HepG2 (cell line): ENCODE results near the gene EMC8. TPM values are rescaled to one million over a fixed set of nuclear protein-coding genes. Genes with fewer than 3 reads are reported as not detected.

Source experiments
- ATRX ChIP-seq: sonication (generic); formaldehyde crosslinking; IDR thresholded peaks from 2 replicates; pipeline ENCODE4 v1.4.0; 2020; ENCODE audit warnings: missing genetic modification reagents, borderline replicate concordance
- CREB1 ChIP-seq, 2 experiments: fragments of 450-650 bp in 1 of 2; IDR thresholded peaks; 2 replicates each; pipeline ENCODE4 v1.6.1; 2016 to 2017; ENCODE audit warnings: control low read depth in 1 of 2, mild to moderate bottlenecking in 1 of 2, missing compliant biosample characterization in 1 of 2, missing genetic modification characterization in 1 of 2
- FOXA3 ChIP-seq: IDR thresholded peaks from 2 replicates; pipeline ENCODE4 v1.6.1; 2016; ENCODE audit warnings: missing genetic modification reagents, missing compliant biosample characterization
- GTF2F1 ChIP-seq: fragments of 150-350 bp; IDR thresholded peaks from 2 replicates; pipeline ENCODE4 v1.6.1; 2014; ENCODE audit warnings: low read length
- HMG20A ChIP-seq: IDR thresholded peaks from 2 replicates; pipeline ENCODE4 v1.6.1; 2016; ENCODE audit warnings: borderline replicate concordance
- HNRNPL ChIP-seq: fragments of 200-400 bp; formaldehyde crosslinking; IDR thresholded peaks from 2 replicates; pipeline ENCODE4 v1.6.1; 2017; ENCODE audit warnings: mild to moderate bottlenecking, low read depth, low read length
- MED8 ChIP-seq: sonication (generic); formaldehyde crosslinking; IDR thresholded peaks from 2 replicates; pipeline ENCODE4 v1.8.1; 2023; ENCODE audit warnings: mild to moderate bottlenecking, missing genetic modification reagents; ENCODE audit not compliant: insufficient replicate concordance
- POLR2G ChIP-seq: fragments of 200-400 bp; formaldehyde crosslinking; IDR thresholded peaks from 2 replicates; pipeline ENCODE4 v1.6.1; 2018; ENCODE audit warnings: mild to moderate bottlenecking, low read depth, low read length, moderate library complexity
- ZFP41 ChIP-seq: sonication (generic); formaldehyde crosslinking; IDR thresholded peaks from 2 replicates; pipeline ENCODE4 v1.4.0; 2020; ENCODE audit warnings: mild to moderate bottlenecking, missing genetic modification reagents, borderline replicate concordance
- ZNF282 ChIP-seq: fragments of 450-650 bp; IDR thresholded peaks from 2 replicates; pipeline ENCODE4 v1.6.1; 2018; ENCODE audit not compliant: partially characterized antibody
- ZNF333 ChIP-seq: sonication (generic); formaldehyde crosslinking; IDR thresholded peaks from 2 replicates; pipeline ENCODE4 v1.4.0; 2020; ENCODE audit warnings: mild to moderate bottlenecking, missing genetic modification reagents, borderline replicate concordance
- ZNF335 ChIP-seq: sonication (generic); formaldehyde crosslinking; IDR thresholded peaks from 2 replicates; pipeline ENCODE4 v1.4.0; 2020; ENCODE audit warnings: missing genetic modification reagents
- polyA plus RNA-seq, 8 experiments: library from polyadenylated mRNA; depleted of rRNA in 3 of 8; stranded (reverse) in 7 of 8; unstranded in 1 of 8; fragments of >200 nt; fragmentation: Illumina TruSeq in 4 of 8; extraction: Trizol in 4 of 8; gene quantifications; 2 replicates each; pipeline versions ENCODE4 v1.2.1 to v1.2.3, GENCODE V29; 2011 to 2016; ENCODE audit warnings: low read depth in 4 of 8, missing spikeins in 1 of 8, mixed read lengths in 1 of 8; ENCODE audit not compliant: insufficient read depth in 1 of 8
- total RNA-seq, 5 experiments: library from RNA; depleted of rRNA; stranded (reverse); fragments of >200 nt; fragmentation: Illumina TruSeq; extraction: Trizol; gene quantifications; 2 replicates each; pipeline ENCODE4 v1.2.3, GENCODE V29; 2016; ENCODE audit warnings: low read depth in 1 of 5
- TF ChIP-seq, protein P1 (sequence below): sonication (generic); formaldehyde crosslinking; IDR thresholded peaks from 2 replicates; pipeline ENCODE4 v1.8.1; 2023; ENCODE audit warnings: mild to moderate bottlenecking, moderate library complexity, missing genetic modification reagents
- TF ChIP-seq, protein P2 (sequence below): sonication (generic); formaldehyde crosslinking; IDR thresholded peaks from 2 replicates; pipeline ENCODE4 v1.8.0; 2022; ENCODE audit warnings: mild to moderate bottlenecking, missing genetic modification reagents, moderate library complexity
- TF ChIP-seq, protein P3 (sequence below): sonication (generic); formaldehyde crosslinking; IDR thresholded peaks from 2 replicates; pipeline ENCODE4 v1.4.0; 2020; ENCODE audit warnings: missing genetic modification reagents, mild to moderate bottlenecking, borderline replicate concordance
- TF ChIP-seq, protein P4 (sequence below): sonication (generic); formaldehyde crosslinking; IDR thresholded peaks from 2 replicates; pipeline ENCODE4 v1.4.0; 2020; ENCODE audit warnings: missing genetic modification reagents

EMC8 gene
- total and polyA plus RNA-seq, 2 of the 13 experiments (the other 11 are each of a cell fraction or from before 2014, with no cell fraction given): 55.0 to 76.0 TPM

DNA sequence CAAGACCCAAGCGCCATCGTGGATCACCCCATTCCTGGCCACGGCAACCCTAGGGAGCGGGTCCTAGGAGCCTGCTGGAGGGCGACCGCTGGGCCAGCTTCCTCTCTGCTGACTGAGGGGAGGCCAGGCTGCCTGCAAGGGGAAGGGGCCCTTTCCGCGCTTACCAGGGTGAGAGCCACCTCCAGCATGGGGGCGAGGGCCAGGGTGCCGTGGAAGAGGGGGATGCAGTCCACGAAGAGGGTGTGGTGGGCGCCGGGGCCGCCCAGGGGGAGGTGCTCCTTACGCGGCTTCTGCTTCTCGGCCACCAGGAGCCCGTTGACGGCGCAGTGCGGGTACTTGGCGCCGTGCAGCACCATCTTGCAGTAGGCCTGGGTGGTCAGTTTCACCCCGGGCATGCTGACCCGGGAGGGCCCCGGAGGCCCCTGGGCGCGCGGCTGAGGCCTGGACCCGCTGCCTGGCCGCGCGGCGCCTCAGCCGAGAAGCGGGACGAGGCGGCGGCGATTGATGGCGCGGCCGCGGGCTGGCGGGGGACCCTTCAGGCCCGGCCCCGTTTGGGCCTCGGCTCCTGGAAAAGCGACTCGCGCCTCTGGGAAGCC lies 345 bp downstream of the EMC8 start (continued):
- TF ChIP-seq ZNF282: no peak
- TF ChIP-seq ZNF335 (CRISPR knock-in tag): no peak
- TF ChIP-seq, protein P1, sequence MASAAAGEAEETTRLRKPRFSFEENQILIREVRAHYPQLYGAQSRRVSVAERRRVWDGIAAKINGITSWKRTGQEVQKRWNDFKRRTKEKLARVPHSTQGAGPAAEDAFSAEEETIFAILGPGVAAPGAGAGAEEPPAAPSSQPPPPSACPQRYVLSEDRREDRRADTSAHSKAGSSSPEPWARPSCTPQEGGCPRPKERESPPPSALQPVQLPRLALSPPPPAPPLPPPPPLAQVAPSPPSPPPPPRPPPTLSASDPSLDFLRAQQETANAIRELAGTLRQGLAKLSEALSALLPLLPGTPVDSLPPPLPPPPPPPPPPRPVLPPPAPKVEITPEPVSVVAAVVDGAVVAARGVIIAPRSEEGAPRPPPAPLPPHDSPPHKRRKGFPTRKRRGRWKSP (CRISPR knock-in tag): 0 out of 2 replicates have a peak, but pooled peaks have one; percentile 4
- no peak for TF ChIP-seq CREB1 (IDR thresholded peaks at IDR 0.05)
- TF ChIP-seq CREB1 (CRISPR knock-in tag; IDR thresholded peaks at IDR 0.05): no peak
- TF ChIP-seq, protein P2, sequence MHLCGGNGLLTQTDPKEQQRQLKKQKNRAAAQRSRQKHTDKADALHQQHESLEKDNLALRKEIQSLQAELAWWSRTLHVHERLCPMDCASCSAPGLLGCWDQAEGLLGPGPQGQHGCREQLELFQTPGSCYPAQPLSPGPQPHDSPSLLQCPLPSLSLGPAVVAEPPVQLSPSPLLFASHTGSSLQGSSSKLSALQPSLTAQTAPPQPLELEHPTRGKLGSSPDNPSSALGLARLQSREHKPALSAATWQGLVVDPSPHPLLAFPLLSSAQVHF (CRISPR knock-in tag): no peak
- TF ChIP-seq, protein P3, sequence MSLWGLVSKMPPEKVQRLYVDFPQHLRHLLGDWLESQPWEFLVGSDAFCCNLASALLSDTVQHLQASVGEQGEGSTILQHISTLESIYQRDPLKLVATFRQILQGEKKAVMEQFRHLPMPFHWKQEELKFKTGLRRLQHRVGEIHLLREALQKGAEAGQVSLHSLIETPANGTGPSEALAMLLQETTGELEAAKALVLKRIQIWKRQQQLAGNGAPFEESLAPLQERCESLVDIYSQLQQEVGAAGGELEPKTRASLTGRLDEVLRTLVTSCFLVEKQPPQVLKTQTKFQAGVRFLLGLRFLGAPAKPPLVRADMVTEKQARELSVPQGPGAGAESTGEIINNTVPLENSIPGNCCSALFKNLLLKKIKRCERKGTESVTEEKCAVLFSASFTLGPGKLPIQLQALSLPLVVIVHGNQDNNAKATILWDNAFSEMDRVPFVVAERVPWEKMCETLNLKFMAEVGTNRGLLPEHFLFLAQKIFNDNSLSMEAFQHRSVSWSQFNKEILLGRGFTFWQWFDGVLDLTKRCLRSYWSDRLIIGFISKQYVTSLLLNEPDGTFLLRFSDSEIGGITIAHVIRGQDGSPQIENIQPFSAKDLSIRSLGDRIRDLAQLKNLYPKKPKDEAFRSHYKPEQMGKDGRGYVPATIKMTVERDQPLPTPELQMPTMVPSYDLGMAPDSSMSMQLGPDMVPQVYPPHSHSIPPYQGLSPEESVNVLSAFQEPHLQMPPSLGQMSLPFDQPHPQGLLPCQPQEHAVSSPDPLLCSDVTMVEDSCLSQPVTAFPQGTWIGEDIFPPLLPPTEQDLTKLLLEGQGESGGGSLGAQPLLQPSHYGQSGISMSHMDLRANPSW (CRISPR knock-in tag): no peak
- TF ChIP-seq GTF2F1: no peak
- no peak for TF ChIP-seq ATRX
- no peak for TF ChIP-seq ZFP41 (CRISPR knock-in tag)
- TF ChIP-seq HNRNPL: 0 out of 2 replicates have a peak, but pooled peaks have one; percentile 15
- no peak for TF ChIP-seq FOXA3 (CRISPR knock-in tag)
- TF ChIP-seq, protein P4, sequence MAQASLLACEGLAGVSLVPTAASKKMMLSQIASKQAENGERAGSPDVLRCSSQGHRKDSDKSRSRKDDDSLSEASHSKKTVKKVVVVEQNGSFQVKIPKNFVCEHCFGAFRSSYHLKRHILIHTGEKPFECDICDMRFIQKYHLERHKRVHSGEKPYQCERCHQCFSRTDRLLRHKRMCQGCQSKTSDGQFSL (CRISPR knock-in tag): no peak
- no peak for TF ChIP-seq POLR2G
- TF ChIP-seq HMG20A (CRISPR knock-in tag): no peak
- no peak for TF ChIP-seq ZNF333
- peak; percentile 21 for TF ChIP-seq MED8 (CRISPR knock-in tag)
